Upper lobe of left lung (tissue), 4 donors: ENCODE measurements around the gene TMEM128.

Source experiments
- EP300 ChIP-seq, 4 donors: sonication (generic); formaldehyde crosslinking; IDR thresholded peaks; one replicate each; pipeline ENCODE4 v1.5.1; 2017; ENCODE audit warnings: antibody characterized with exemption in 4 of 4, control low read depth in 2 of 4
- POLR2A ChIP-seq, 4 donors: fragments of 450-650 bp; IDR thresholded peaks; one replicate each; pipeline ENCODE4 v1.5.1; 2016 to 2017; ENCODE audit warnings: antibody characterized with exemption in 4 of 4, mild to moderate bottlenecking in 2 of 4
- POLR2AphosphoS5 ChIP-seq, 2 donors: sonication (generic); formaldehyde crosslinking; IDR thresholded peaks; one replicate each; pipeline ENCODE4 v1.5.1; 2017; ENCODE audit warnings: antibody characterized with exemption in 2 of 2
- TF ChIP-seq, protein P1 (sequence below), 6 experiments: fragments of 450-650 bp in 4 of 6; fragments of 200-600 bp in 2 of 6; sonication (generic) in 2 of 6; IDR thresholded peaks; one replicate each; pipeline ENCODE4 v1.5.1; 2016 to 2019; ENCODE audit warnings: antibody characterized with exemption in 6 of 6

DNA sequence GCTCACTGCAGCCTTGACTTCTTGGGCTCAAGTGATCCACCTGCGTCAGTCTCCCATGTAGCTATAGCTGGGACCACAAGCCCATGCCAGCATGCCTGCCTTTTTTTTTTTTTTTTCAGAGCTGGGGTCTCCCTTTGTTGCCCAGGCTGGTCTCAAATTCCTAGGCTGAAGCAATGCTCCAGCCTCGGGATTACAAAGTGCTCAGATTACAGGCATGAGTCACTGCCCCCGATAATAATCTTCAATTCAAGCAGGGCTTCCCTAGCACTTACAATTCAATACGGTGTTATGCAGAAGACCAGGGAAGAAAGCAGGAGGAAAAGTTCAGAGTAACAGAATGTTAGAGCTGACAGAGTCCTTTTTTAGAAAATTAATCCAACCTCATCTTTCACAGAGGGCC, 47.4 kb downstream of the TMEM128 start:
- TF ChIP-seq, protein P1, sequence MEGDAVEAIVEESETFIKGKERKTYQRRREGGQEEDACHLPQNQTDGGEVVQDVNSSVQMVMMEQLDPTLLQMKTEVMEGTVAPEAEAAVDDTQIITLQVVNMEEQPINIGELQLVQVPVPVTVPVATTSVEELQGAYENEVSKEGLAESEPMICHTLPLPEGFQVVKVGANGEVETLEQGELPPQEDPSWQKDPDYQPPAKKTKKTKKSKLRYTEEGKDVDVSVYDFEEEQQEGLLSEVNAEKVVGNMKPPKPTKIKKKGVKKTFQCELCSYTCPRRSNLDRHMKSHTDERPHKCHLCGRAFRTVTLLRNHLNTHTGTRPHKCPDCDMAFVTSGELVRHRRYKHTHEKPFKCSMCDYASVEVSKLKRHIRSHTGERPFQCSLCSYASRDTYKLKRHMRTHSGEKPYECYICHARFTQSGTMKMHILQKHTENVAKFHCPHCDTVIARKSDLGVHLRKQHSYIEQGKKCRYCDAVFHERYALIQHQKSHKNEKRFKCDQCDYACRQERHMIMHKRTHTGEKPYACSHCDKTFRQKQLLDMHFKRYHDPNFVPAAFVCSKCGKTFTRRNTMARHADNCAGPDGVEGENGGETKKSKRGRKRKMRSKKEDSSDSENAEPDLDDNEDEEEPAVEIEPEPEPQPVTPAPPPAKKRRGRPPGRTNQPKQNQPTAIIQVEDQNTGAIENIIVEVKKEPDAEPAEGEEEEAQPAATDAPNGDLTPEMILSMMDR (IDR thresholded peaks at IDR 0.05), result no peak
- TF ChIP-seq POLR2AphosphoS5 (IDR thresholded peaks at IDR 0.05) (no peak), POLR2A (IDR thresholded peaks at IDR 0.05) (no peak), EP300 (IDR thresholded peaks at IDR 0.05) (no peak)
